A673 (cell line): ENCODE data around the gene NRXN2.

ENCODE experiments used
- CTCF ChIP-seq: fragments of 300-800, 200-600 bp; sonication (generic); conservative IDR thresholded peaks from 2 replicates; pipeline ENCODE4 v1.5.1; 2017; ENCODE audit warnings: low read depth, mild to moderate bottlenecking, antibody characterized with exemption, low read length, moderate library complexity, mixed read lengths
- EZH2 ChIP-seq: fragments of 200-600 bp; sonication (generic); IDR thresholded peaks from 2 replicates; pipeline ENCODE4 v1.6.1; 2017; ENCODE audit warnings: borderline replicate concordance, low read depth, mild to moderate bottlenecking, mixed read lengths, antibody characterized with exemption, low read length; ENCODE audit not compliant: poor library complexity, severe bottlenecking

GRCh38 chr11:64601605-64602465 is 121.2 kb downstream of the NRXN2 start:
- TF ChIP-seq EZH2 (no peak), CTCF (no peak)
